Esophagus squamous epithelium (tissue), 5 donors: ENCODE results near the gene TPX2. TPM values are rescaled to one million over a fixed set of nuclear protein-coding genes. Genes with fewer than 3 reads are reported as not detected.

Source experiments
- DNase-seq: peaks from one replicate; lab custom pipeline; 2025; lab: John Stamatoyannopoulos, UW
- H3K27ac ChIP-seq, 4 donors: fragments of 200-600 bp; sonication (generic); one replicate each; pipeline ENCODE4 v1.5.1; 2016 to 2019; ENCODE audit warnings: mild to moderate bottlenecking in 1 of 4
- H3K27me3 ChIP-seq, 4 donors: fragments of 200-600 bp; sonication (generic); 1 replicate in 3 of 4; 2 replicates in 1 of 4; pipeline versions ENCODE4 v1.5.1 to v1.6.0; 2017 to 2021; ENCODE audit warnings: antibody characterized with exemption in 1 of 4
- H3K36me3 ChIP-seq, 3 donors: fragments of 200-600 bp; sonication (generic); one replicate each; pipeline ENCODE4 v1.5.1; 2016 to 2019
- H3K4me1 ChIP-seq, 3 donors: fragments of 200-600 bp; sonication (generic); one replicate each; pipeline ENCODE4 v1.5.1; 2017 to 2019
- H3K4me3 ChIP-seq, 4 donors: fragments of 200-600 bp; sonication (generic); 1 replicate in 3 of 4; 2 replicates in 1 of 4; pipeline ENCODE4 v1.5.1; 2016 to 2019; ENCODE audit warnings: mild to moderate bottlenecking in 2 of 4, moderate library complexity in 1 of 4
- H3K9me3 ChIP-seq, 3 donors: fragments of 200-600 bp; sonication (generic); one replicate each; pipeline ENCODE4 v1.5.1; 2016 to 2019
- CTCF ChIP-seq, 6 experiments: fragments of 450-650 bp in 4 of 6; fragments of 200-600 bp in 2 of 6; sonication (generic) in 2 of 6; IDR thresholded peaks; one replicate each; pipeline ENCODE4 v1.5.1; 2016 to 2019; ENCODE audit warnings: antibody characterized with exemption in 6 of 6, mild to moderate bottlenecking in 4 of 6, moderate library complexity in 4 of 6
- POLR2A ChIP-seq, 4 donors: fragments of 450-650 bp; IDR thresholded peaks; one replicate each; pipeline ENCODE4 v1.6.1; 2017; ENCODE audit warnings: antibody characterized with exemption in 4 of 4, mild to moderate bottlenecking in 4 of 4, moderate library complexity in 3 of 4
- WGBS, 2 donors: methylation state at CpG; one replicate each; pipeline ENCODE4 v1.1.5; 2018; 5-methylcytosine and 5-hydroxymethylcytosine counted together
- intact Hi-C: fragments of 100-400 bp; cut with DNase I; formaldehyde crosslinking; loops from one replicate; pipeline ENCODE4 v1.15.0; 2022
- total RNA-seq, 4 donors: library from RNA; depleted of rRNA; stranded (reverse); fragments of >200 nt; gene quantifications; one replicate each; pipeline ENCODE4 v1.1.0, GENCODE V29; 2016
- donor health status: DM: yes; HTN: yes; CAD: no.

TPX2 gene
- total RNA-seq, 4 donors from 2014 or later: 11.4 to 47.1 (median 18.2) TPM

- H3K9me3 ChIP-seq: no peaks in the 10 kb centered on the region
- no peak for DNase-seq
- H3K36me3 ChIP-seq: peaks cover 0 to 3% (median 0%) of the 10 kb centered on the region in 3 donors
- H3K27ac ChIP-seq: no peak overlapping the region
- no peaks in the 10 kb centered on the region for H3K4me1 ChIP-seq
- no peaks in the 10 kb centered on the region for H3K27me3 ChIP-seq
- TF ChIP-seq POLR2A (IDR thresholded peaks at IDR 0.05): no peak
- TF ChIP-seq CTCF (IDR thresholded peaks at IDR 0.05): no peak
- intact Hi-C loops: no loop called here
- no peak overlapping the region for H3K4me3 ChIP-seq
These were observed 19.9 kb downstream of the TPX2 start for GRCh38 chr20:31758991-31759390.

- intact Hi-C loops: no loop called here
- no peak for TF ChIP-seq POLR2A (IDR thresholded peaks at IDR 0.05)
- no peak for TF ChIP-seq CTCF (IDR thresholded peaks at IDR 0.05)
- Histone ChIP-seq H3K27me3 (no peaks in the 10 kb centered on the region), H3K9me3 (no peaks in the 10 kb centered on the region), H3K4me3 (no peak overlapping the region), H3K27ac (no peak overlapping the region), H3K36me3 (peaks cover 0 to 3% (median 0%) of the 10 kb centered on the region in 3 donors), H3K4me1 (no peaks in the 10 kb centered on the region)
- WGBS, 2 donors: 51 to 68% methylated on average over 2 of the region's 2 CpGs
- no peak for DNase-seq
These were observed 20.9 kb downstream of the TPX2 start for GRCh38 chr20:31759836-31760518.

- no peak for TF ChIP-seq CTCF (IDR thresholded peaks at IDR 0.05)
- no peak for TF ChIP-seq POLR2A (IDR thresholded peaks at IDR 0.05)
- no peak overlapping the region for H3K4me3 ChIP-seq
- no peaks in the 10 kb centered on the region for H3K9me3 ChIP-seq
- 90 to 93% methylated on average over 6 of the region's 6 CpGs for WGBS, 2 donors
- H3K4me1 ChIP-seq: no peaks in the 10 kb centered on the region
- intact Hi-C loops: no loop called here
- H3K27ac ChIP-seq: no peak overlapping the region
- H3K27me3 ChIP-seq: no peaks in the 10 kb centered on the region
- H3K36me3 ChIP-seq: peaks cover 0 to 3% (median 0%) of the 10 kb centered on the region in 3 donors
- no peak for DNase-seq
These were observed 21.6 kb downstream of the TPX2 start for GRCh38 chr20:31760519-31761240.

- DNase-seq: no peak
- no peak overlapping the region for H3K27ac ChIP-seq
- no peak overlapping the region for H3K4me3 ChIP-seq
- H3K4me1 ChIP-seq: peaks cover 0 to 1% (median 0%) of the 10 kb centered on the region in 3 donors
- intact Hi-C loops: no loop called here
- TF ChIP-seq POLR2A (IDR thresholded peaks at IDR 0.05) (no peak), CTCF (IDR thresholded peaks at IDR 0.05) (no peak)
- H3K27me3 ChIP-seq: no peaks in the 10 kb centered on the region
- 74 to 88% methylated on average over 2 of the region's 2 CpGs for WGBS, 2 donors
- peaks cover 0 to 5% (median 0%) of the 10 kb centered on the region in 3 donors for H3K36me3 ChIP-seq
- no peaks in the 10 kb centered on the region for H3K9me3 ChIP-seq
These were observed 25.7 kb downstream of the TPX2 start for GRCh38 chr20:31764641-31765305.

GRCh38 chr20:31767805-31768204 lies 28.7 kb downstream of the TPX2 start:
- Histone ChIP-seq H3K9me3 (no peaks in the 10 kb centered on the region), H3K27me3 (no peaks in the 10 kb centered on the region), H3K36me3 (peaks cover 0 to 7% (median 0%) of the 10 kb centered on the region in 3 donors), H3K27ac (no peak overlapping the region), H3K4me3 (no peak overlapping the region), H3K4me1 (peaks cover 0 to 4% (median 0%) of the 10 kb centered on the region in 3 donors)
- no peak for DNase-seq
- 100% methylated on average over 3 of the region's 3 CpGs for WGBS, 2 donors
- TF ChIP-seq CTCF (IDR thresholded peaks at IDR 0.05): no peak
- no peak for TF ChIP-seq POLR2A (IDR thresholded peaks at IDR 0.05)
- intact Hi-C loops: no loop called here
